Neural cell (in vitro differentiated cells): ENCODE data around the gene BCCIP.

ENCODE experiments used
- CTCF ChIP-seq: fragments of 450-650 bp; IDR thresholded peaks from 2 replicates; pipeline ENCODE4 v1.5.1; 2014; ENCODE audit warnings: antibody characterized with exemption, mild to moderate bottlenecking, moderate library complexity; ENCODE audit not compliant: poor library complexity, severe bottlenecking
- EZH2 ChIP-seq: fragments of 200-600, 300-800 bp; shearing (Covaris generic), sonication (generic); IDR thresholded peaks from 2 replicates; pipeline ENCODE4 v1.6.1; 2014; ENCODE audit warnings: antibody characterized with exemption, low read length, borderline replicate concordance, mild to moderate bottlenecking; ENCODE audit not compliant: insufficient read depth, poor library complexity, severe bottlenecking
- TF ChIP-seq, protein P1 (sequence below): IDR thresholded peaks from 2 replicates; pipeline ENCODE4 v1.6.1; 2012; ENCODE audit warnings: borderline replicate concordance

DNA sequence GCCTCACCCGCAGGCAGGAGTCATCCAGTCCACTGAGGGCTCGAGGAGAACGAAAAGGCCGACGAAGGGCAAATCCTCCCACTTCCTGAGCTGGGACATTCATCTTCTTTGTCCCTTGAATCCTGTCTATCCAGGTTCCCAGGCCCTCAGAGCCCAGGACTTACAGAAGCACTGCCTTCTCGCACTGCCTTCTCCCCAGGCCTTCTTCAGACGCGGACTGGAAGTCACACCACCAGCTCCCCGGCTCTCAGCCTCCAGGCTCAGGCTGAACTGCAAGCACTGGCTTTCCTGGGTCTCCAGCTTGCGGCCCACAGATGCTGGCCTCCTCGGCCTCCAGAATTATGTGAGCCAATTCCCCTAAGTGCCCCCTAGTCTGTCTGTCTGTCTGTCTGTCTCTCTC is 41.3 kb upstream of the BCCIP start:
- TF ChIP-seq, protein P1, sequence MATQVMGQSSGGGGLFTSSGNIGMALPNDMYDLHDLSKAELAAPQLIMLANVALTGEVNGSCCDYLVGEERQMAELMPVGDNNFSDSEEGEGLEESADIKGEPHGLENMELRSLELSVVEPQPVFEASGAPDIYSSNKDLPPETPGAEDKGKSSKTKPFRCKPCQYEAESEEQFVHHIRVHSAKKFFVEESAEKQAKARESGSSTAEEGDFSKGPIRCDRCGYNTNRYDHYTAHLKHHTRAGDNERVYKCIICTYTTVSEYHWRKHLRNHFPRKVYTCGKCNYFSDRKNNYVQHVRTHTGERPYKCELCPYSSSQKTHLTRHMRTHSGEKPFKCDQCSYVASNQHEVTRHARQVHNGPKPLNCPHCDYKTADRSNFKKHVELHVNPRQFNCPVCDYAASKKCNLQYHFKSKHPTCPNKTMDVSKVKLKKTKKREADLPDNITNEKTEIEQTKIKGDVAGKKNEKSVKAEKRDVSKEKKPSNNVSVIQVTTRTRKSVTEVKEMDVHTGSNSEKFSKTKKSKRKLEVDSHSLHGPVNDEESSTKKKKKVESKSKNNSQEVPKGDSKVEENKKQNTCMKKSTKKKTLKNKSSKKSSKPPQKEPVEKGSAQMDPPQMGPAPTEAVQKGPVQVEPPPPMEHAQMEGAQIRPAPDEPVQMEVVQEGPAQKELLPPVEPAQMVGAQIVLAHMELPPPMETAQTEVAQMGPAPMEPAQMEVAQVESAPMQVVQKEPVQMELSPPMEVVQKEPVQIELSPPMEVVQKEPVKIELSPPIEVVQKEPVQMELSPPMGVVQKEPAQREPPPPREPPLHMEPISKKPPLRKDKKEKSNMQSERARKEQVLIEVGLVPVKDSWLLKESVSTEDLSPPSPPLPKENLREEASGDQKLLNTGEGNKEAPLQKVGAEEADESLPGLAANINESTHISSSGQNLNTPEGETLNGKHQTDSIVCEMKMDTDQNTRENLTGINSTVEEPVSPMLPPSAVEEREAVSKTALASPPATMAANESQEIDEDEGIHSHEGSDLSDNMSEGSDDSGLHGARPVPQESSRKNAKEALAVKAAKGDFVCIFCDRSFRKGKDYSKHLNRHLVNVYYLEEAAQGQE, result no peak
- TF ChIP-seq EZH2 (no peak), CTCF (no peak)
